Tibial artery (tissue), 4 donors: Measurements from ENCODE around the gene WIPF2.

ENCODE experiments used
- DNase-seq, 2 donors: peaks; one replicate each; pipeline ENCODE4 v3.0.0-alpha.2; 2019
- H3K27ac ChIP-seq, 2 donors: fragments of 200-600 bp; sonication (generic) in 1 of 2; 1 replicate in 1 of 2; 2 replicates in 1 of 2; pipeline ENCODE4 v1.5.1; 2018 to 2019; ENCODE audit warnings: mild to moderate bottlenecking in 1 of 2
- H3K27me3 ChIP-seq, 2 donors: fragments of 200-600 bp; sonication (generic) in 1 of 2; one replicate each; pipeline versions ENCODE4 v1.5.1 to v1.6.0; 2016 to 2019
- H3K36me3 ChIP-seq, 3 donors: fragments of 200-600 bp; sonication (generic) in 2 of 3; one replicate each; pipeline ENCODE4 v1.5.1; 2016 to 2019; ENCODE audit warnings: mild to moderate bottlenecking in 2 of 3
- H3K4me1 ChIP-seq, 4 donors: fragments of 200-600 bp; sonication (generic) in 2 of 4; 1 replicate in 3 of 4; 2 replicates in 1 of 4; pipeline ENCODE4 v1.5.1; 2016 to 2019
- H3K4me3 ChIP-seq, 2 donors: fragments of 200-600 bp; sonication (generic) in 1 of 2; 1 replicate in 1 of 2; 2 replicates in 1 of 2; pipeline ENCODE4 v1.5.1; 2018 to 2019; ENCODE audit warnings: mild to moderate bottlenecking in 2 of 2
- H3K9me3 ChIP-seq, 3 donors: fragments of 200-600 bp; sonication (generic) in 1 of 3; one replicate each; pipeline ENCODE4 v1.5.1; 2016 to 2019
- intact Hi-C: fragments of 100-400 bp; cut with DNase I; formaldehyde crosslinking; loops from one replicate; pipeline ENCODE4 v1.15.0; 2023; ENCODE audit warnings: low total_unique reads
- TF ChIP-seq, protein P1 (sequence below), 2 experiments: fragments of 200-600 bp in 1 of 2; fragments of 450-650 bp in 1 of 2; IDR thresholded peaks; one replicate each; pipeline ENCODE4 v1.5.1; 2017 to 2019; ENCODE audit warnings: antibody characterized with exemption in 2 of 2, mild to moderate bottlenecking in 1 of 2, moderate library complexity in 1 of 2

The WIPF2 gene

DNA sequence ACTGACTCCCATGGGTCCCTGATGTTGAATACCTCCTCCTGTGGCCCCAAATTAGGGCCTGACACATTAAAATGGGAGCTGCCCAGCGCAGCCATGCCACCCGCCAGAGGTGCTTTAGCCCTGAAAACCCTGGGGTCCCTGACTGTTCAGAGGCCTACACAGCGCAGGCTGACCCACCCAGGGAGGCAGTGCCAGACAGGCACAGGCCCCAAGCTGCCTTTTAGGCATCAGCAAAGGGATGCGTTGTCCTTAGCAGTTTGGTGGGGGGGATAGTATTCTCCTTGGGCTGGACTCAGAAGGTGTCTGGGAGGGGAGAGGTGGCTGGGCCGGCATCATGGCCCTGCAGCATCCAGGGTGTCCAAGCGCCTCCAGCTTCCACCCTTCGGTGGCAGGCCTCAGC, 40.4 kb upstream of the WIPF2 start:
- no peaks in the 10 kb centered on the region for H3K27me3 ChIP-seq
- no peaks in the 10 kb centered on the region for H3K9me3 ChIP-seq
- peaks cover 0 to 23% (median 14%) of the 10 kb centered on the region in 4 donors for H3K4me1 ChIP-seq
- H3K4me3 ChIP-seq = no peak overlapping the region
- TF ChIP-seq, protein P1, sequence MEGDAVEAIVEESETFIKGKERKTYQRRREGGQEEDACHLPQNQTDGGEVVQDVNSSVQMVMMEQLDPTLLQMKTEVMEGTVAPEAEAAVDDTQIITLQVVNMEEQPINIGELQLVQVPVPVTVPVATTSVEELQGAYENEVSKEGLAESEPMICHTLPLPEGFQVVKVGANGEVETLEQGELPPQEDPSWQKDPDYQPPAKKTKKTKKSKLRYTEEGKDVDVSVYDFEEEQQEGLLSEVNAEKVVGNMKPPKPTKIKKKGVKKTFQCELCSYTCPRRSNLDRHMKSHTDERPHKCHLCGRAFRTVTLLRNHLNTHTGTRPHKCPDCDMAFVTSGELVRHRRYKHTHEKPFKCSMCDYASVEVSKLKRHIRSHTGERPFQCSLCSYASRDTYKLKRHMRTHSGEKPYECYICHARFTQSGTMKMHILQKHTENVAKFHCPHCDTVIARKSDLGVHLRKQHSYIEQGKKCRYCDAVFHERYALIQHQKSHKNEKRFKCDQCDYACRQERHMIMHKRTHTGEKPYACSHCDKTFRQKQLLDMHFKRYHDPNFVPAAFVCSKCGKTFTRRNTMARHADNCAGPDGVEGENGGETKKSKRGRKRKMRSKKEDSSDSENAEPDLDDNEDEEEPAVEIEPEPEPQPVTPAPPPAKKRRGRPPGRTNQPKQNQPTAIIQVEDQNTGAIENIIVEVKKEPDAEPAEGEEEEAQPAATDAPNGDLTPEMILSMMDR (IDR thresholded peaks at IDR 0.05) = no peak
- intact Hi-C loops = no loop called here
- H3K36me3 ChIP-seq = peaks cover 12 to 21% (median 13%) of the 10 kb centered on the region in 3 donors
- DNase-seq = no peak
- H3K27ac ChIP-seq = no peak overlapping the region

DNA sequence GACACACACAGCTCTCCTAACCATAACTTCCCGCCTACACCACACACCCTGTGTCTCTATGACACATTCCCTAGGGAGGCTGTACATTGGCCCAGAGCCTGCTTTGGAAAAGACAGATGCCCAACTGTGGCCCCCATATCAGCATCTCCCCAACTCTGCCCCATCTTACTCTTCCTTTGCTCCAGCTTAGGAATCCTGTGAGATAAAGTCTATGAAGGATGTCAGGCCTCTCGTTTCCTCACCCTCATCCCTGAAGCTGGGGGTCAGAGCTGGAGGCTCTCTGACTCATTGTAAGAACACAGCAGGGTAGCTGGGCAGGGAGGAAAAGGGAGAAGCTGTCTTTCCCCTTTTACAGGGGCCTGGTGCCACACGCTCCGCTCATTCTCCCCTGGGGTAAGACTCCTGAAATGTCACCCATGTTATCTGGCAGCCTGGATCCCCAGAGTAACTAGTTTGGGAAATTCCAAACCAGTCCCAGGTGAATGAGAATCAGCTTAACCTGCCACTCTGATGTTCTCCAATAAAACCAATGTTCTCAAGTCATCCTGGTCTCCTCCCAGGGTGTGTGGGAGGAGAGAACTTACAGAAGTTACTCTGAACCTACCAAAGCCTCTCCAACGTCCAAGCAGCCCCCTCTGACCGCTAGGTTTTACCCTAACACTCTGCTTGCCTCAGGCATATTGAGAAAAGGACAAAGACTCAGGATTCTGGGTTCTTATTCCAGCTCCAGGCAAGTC, 39.0 kb upstream of the WIPF2 start:
- TF ChIP-seq, protein P1 (IDR thresholded peaks at IDR 0.05) = no peak
- intact Hi-C loops = no loop called here
- no peak overlapping the region for H3K4me3 ChIP-seq
- H3K27me3 ChIP-seq = no peaks in the 10 kb centered on the region
- no peak for DNase-seq
- H3K36me3 ChIP-seq = peaks cover 0 to 13% (median 7%) of the 10 kb centered on the region in 3 donors
- peaks cover 0 to 23% (median 14%) of the 10 kb centered on the region in 4 donors for H3K4me1 ChIP-seq
- H3K27ac ChIP-seq = no peak overlapping the region
- no peaks in the 10 kb centered on the region for H3K9me3 ChIP-seq

DNA sequence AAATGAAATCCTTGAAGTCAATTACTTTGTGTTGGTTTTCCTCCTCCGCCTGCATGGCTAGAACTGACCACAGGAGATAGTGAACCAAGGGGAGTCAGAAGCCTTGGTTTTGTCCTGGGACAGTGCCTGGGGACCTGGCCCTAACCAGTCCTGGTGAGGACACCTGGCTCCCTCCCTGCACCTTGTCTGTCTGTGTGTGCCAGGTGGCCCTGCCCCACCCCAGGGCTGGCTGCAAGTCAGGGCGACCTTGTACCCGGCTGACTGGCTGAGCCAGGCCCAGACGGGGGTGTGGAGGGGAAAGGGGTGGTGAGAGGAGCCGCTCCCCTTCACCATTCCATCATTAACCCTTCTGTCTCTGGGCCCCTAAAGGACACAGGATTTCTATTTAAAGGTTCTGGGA, 38.4 kb upstream of the WIPF2 start:
- TF ChIP-seq, protein P1 (IDR thresholded peaks at IDR 0.05) = no peak
- no peak for DNase-seq
- peaks cover 0 to 9% (median 3%) of the 10 kb centered on the region in 3 donors for H3K36me3 ChIP-seq
- H3K27me3 ChIP-seq = no peaks in the 10 kb centered on the region
- no peak overlapping the region for H3K27ac ChIP-seq
- peaks cover 0 to 23% (median 14%) of the 10 kb centered on the region in 4 donors for H3K4me1 ChIP-seq
- no peak overlapping the region for H3K4me3 ChIP-seq
- intact Hi-C loops = no loop called here
- H3K9me3 ChIP-seq = no peaks in the 10 kb centered on the region

DNA sequence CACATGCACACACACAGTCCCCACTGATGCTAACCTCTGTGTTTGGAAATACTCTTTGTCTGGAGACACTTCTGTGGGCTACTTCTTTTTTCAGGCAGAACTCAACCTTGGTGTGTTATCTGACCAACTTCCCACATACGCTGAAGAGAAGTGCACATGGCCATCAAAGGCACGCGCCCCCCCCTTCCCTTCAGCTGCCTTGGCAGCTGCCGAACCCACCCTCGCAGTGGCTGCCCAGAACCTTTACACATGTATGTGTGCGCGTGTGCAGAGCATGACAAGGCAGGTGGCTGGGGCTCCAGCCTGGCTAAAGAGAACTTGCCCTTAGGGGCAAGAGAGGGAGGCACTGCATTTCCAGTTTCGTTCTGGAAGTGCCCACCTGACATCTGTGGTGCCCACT, 37.9 kb upstream of the WIPF2 start:
- intact Hi-C loops = no loop called here
- DNase-seq = no peak
- no peaks in the 10 kb centered on the region for H3K9me3 ChIP-seq
- H3K27me3 ChIP-seq = no peaks in the 10 kb centered on the region
- peaks cover 0 to 23% (median 14%) of the 10 kb centered on the region in 4 donors for H3K4me1 ChIP-seq
- H3K36me3 ChIP-seq = peaks cover 0 to 5% (median 0%) of the 10 kb centered on the region in 3 donors
- TF ChIP-seq, protein P1 (IDR thresholded peaks at IDR 0.05) = no peak
- no peak overlapping the region for H3K27ac ChIP-seq
- H3K4me3 ChIP-seq = no peak overlapping the region

DNA sequence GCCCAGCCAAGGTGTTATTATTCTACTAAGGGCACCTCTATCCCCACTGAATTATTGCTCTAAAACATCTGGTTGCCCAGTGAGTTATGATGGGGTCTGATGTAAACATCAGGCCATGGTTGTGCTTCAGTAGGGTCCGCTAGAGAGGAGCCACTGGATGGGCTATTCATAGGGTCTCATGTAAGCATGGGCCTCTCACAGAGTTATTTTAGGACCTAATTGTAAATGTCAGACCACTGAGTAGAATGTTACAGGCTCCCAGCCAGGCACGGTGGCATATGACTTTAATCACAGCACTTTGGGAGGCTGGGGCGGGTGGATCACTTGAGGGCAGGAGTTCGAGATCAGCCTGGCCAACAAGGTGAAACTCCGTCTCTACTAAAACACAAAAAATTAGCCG, 36.5 kb upstream of the WIPF2 start:
- Histone ChIP-seq H3K36me3 (no peaks in the 10 kb centered on the region), H3K27ac (no peak overlapping the region), H3K4me3 (no peak overlapping the region), H3K4me1 (peaks cover 0 to 14% (median 4%) of the 10 kb centered on the region in 4 donors), H3K27me3 (no peaks in the 10 kb centered on the region), H3K9me3 (no peaks in the 10 kb centered on the region)
- intact Hi-C loops = no loop called here
- TF ChIP-seq, protein P1 (IDR thresholded peaks at IDR 0.05) = no peak
- DNase-seq = no peak
